Esophagus muscularis mucosa (tissue), 4 donors: ENCODE measurements around the gene ANKS1A.

Experiments
- EP300 ChIP-seq: sonication (generic); formaldehyde crosslinking; IDR thresholded peaks from one replicate; pipeline ENCODE4 v1.6.1; 2017; ENCODE audit warnings: antibody characterized with exemption
- POLR2A ChIP-seq: fragments of 450-650 bp; IDR thresholded peaks from one replicate; pipeline ENCODE4 v1.6.1; 2017; ENCODE audit warnings: antibody characterized with exemption, moderate library complexity, mild to moderate bottlenecking, low read depth
- TF ChIP-seq, protein P1 (sequence below), 3 experiments: fragments of 200-600 bp in 2 of 3; fragments of 450-650 bp in 1 of 3; sonication (generic) in 2 of 3; IDR thresholded peaks; one replicate each; pipeline ENCODE4 v1.5.1; 2017 to 2019; ENCODE audit warnings: antibody characterized with exemption in 3 of 3, mild to moderate bottlenecking in 2 of 3, moderate library complexity in 1 of 3

DNA sequence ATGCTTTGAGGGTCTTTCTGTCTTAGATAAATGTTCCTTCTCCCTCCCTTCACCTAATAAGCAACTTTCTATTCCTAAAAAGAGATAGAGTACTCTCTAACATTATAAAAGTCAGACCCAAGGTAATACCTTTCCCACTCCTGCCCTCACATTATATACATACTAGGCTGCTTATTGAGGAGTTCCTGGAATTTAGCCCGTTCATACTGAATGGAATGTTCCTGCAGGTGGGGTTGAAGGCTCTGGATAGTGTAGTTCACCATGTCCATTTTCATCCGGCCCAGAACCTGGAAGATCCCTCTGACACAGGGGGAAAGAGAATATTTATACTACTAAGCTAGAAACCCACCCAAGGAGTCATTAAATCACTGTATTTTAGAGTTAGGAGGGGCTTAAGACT lies 231.7 kb downstream of the ANKS1A start:
- no peak for TF ChIP-seq POLR2A
- TF ChIP-seq, protein P1, sequence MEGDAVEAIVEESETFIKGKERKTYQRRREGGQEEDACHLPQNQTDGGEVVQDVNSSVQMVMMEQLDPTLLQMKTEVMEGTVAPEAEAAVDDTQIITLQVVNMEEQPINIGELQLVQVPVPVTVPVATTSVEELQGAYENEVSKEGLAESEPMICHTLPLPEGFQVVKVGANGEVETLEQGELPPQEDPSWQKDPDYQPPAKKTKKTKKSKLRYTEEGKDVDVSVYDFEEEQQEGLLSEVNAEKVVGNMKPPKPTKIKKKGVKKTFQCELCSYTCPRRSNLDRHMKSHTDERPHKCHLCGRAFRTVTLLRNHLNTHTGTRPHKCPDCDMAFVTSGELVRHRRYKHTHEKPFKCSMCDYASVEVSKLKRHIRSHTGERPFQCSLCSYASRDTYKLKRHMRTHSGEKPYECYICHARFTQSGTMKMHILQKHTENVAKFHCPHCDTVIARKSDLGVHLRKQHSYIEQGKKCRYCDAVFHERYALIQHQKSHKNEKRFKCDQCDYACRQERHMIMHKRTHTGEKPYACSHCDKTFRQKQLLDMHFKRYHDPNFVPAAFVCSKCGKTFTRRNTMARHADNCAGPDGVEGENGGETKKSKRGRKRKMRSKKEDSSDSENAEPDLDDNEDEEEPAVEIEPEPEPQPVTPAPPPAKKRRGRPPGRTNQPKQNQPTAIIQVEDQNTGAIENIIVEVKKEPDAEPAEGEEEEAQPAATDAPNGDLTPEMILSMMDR (IDR thresholded peaks at IDR 0.05), result no peak
- no peak for TF ChIP-seq EP300
